KOPT-K1 (cell line): ENCODE data around the gene CMTM6.
"Not testable (repeated sequence)": the region's sequence is repeated elsewhere in the genome, so short reads cannot be mapped to it uniquely, and the experiment has no call there.

ENCODE experiments used
- H3K27ac ChIP-seq: fragments of 200-600 bp; sonication (generic); 2 replicates; pipeline ENCODE4 v1.5.1; 2016; ENCODE audit warnings: antibody characterized with exemption, mild to moderate bottlenecking, low read depth, low read length; ENCODE audit not compliant: poor library complexity, severe bottlenecking
- H3K36me3 ChIP-seq: fragments of 200-600 bp; sonication (generic); 2 replicates; pipeline ENCODE4 v1.5.1; 2017; ENCODE audit warnings: antibody characterized with exemption, mild to moderate bottlenecking, low read length, moderate library complexity; ENCODE audit not compliant: insufficient read depth
- H3K9me3 ChIP-seq: fragments of 200-600 bp; sonication (generic); 2 replicates; pipeline ENCODE4 v1.5.1; 2017; ENCODE audit warnings: antibody characterized with exemption, low read length, mild to moderate bottlenecking; ENCODE audit not compliant: insufficient read depth, poor library complexity, severe bottlenecking

Gene CMTM6

GRCh38 chr3:32488474-32489008, 14.1 kb downstream of the CMTM6 start:
- Histone ChIP-seq H3K9me3 (no peaks in the 10 kb centered on the region), H3K36me3 (peaks cover 68% of the 10 kb centered on the region), H3K27ac (no peak overlapping the region)

GRCh38 chr3:32487781-32488473, 14.7 kb downstream of the CMTM6 start:
- no peaks in the 10 kb centered on the region for H3K9me3 ChIP-seq
- H3K36me3 ChIP-seq = peaks cover 68% of the 10 kb centered on the region
- H3K27ac ChIP-seq = no peak overlapping the region

- no peaks in the 10 kb centered on the region for H3K9me3 ChIP-seq
- H3K36me3 ChIP-seq = peaks cover 80% of the 10 kb centered on the region
- H3K27ac ChIP-seq = no peak overlapping the region
Observed at GRCh38 chr3:32484436-32484835, 18.2 kb downstream of the CMTM6 start.

- H3K36me3 ChIP-seq = peaks cover 87% of the 10 kb centered on the region
- no peak overlapping the region for H3K27ac ChIP-seq
- H3K9me3 ChIP-seq = no peaks in the 10 kb centered on the region
Observed at GRCh38 chr3:32483772-32484171, 18.9 kb downstream of the CMTM6 start.

GRCh38 chr3:32482693-32483092, 20.0 kb downstream of the CMTM6 start:
- no peaks in the 10 kb centered on the region for H3K9me3 ChIP-seq
- peaks cover 86% of the 10 kb centered on the region for H3K36me3 ChIP-seq
- H3K27ac ChIP-seq = no peak overlapping the region

- Histone ChIP-seq H3K27ac (no peak overlapping the region), H3K9me3 (no peaks in the 10 kb centered on the region), H3K36me3 (peaks cover 80% of the 10 kb centered on the region)
Observed at GRCh38 chr3:32481791-32482631, 20.6 kb downstream of the CMTM6 start.

GRCh38 chr3:32480604-32481003, 22.0 kb downstream of the CMTM6 start:
- H3K9me3 ChIP-seq = no peaks in the 10 kb centered on the region
- H3K27ac ChIP-seq = no peak overlapping the region
- peaks cover 73% of the 10 kb centered on the region for H3K36me3 ChIP-seq

GRCh38 chr3:32474201-32474600, 28.5 kb downstream of the CMTM6 start:
- H3K9me3 ChIP-seq = no peaks in the 10 kb centered on the region
- H3K36me3 ChIP-seq = peaks cover 49% of the 10 kb centered on the region
- no peak overlapping the region for H3K27ac ChIP-seq

- peaks cover 43% of the 10 kb centered on the region for H3K36me3 ChIP-seq
- H3K27ac ChIP-seq, H3K9me3 ChIP-seq: not testable (repeated sequence)
Observed at GRCh38 chr3:32472151-32472550, 30.5 kb downstream of the CMTM6 start.

GRCh38 chr3:32471246-32471645, 31.4 kb downstream of the CMTM6 start:
- peaks cover 40% of the 10 kb centered on the region for H3K36me3 ChIP-seq
- H3K9me3 ChIP-seq = no peaks in the 10 kb centered on the region
- H3K27ac ChIP-seq = no peak overlapping the region

- Histone ChIP-seq H3K36me3 (peaks cover 37% of the 10 kb centered on the region), H3K9me3 (no peaks in the 10 kb centered on the region), H3K27ac (no peak overlapping the region)
Observed at GRCh38 chr3:32470362-32470761, 32.3 kb downstream of the CMTM6 start.

- Histone ChIP-seq H3K9me3 (no peaks in the 10 kb centered on the region), H3K27ac (no peak overlapping the region), H3K36me3 (peaks cover 36% of the 10 kb centered on the region)
Observed at GRCh38 chr3:32469151-32469874, 33.3 kb downstream of the CMTM6 start.

GRCh38 chr3:32467333-32468070, 35.1 kb downstream of the CMTM6 start:
- peaks cover 19% of the 10 kb centered on the region for H3K36me3 ChIP-seq
- no peaks in the 10 kb centered on the region for H3K9me3 ChIP-seq
- H3K27ac ChIP-seq = peak overlapping the region; percentile 44

GRCh38 chr3:32466808-32467207, 35.8 kb downstream of the CMTM6 start:
- not testable (repeated sequence) for H3K27ac ChIP-seq, H3K9me3 ChIP-seq
- H3K36me3 ChIP-seq = peaks cover 16% of the 10 kb centered on the region
